ENCODE measurements around the gene MAPK8IP1. TPM values are rescaled to one million over a fixed set of nuclear protein-coding genes. Genes with fewer than 3 reads are reported as not detected.
"Not testable (repeated sequence)": the region's sequence is repeated elsewhere in the genome, so short reads cannot be mapped to it uniquely, and the experiment has no call there.

MAPK8IP1 gene
- total and polyA plus RNA-seq, 4 donors = 0.78 to 2.7 (median 1.4) TPM

DNA sequence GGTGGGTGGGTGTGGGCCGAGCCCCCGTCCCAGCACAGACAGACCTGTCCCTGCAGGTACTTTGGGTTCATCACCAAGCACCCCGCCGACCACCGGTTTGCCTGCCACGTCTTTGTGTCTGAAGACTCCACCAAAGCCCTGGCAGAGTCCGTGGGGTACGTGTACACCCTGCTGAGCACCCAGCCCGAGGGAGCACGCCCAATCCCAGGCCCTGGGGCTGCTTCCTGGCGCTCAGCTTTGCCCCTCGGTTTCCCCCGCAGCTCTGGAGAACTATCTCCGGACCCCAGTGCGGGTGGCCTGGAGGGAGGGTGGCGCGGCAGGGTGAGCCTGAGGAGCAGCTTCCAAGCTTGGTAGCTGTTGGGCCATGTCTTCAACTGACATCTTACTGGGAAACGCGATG, 19.6 kb downstream of the MAPK8IP1 start:
- no peak for DNase-seq (ENCODE audit: low spot score)
- H3K9me3 ChIP-seq (ENCODE audit: control insufficient read depth in 4 of 4, low read length in 3 of 4) = no peaks in the 10 kb centered on the region
- no peak overlapping the region for H3K9ac ChIP-seq (ENCODE audit: low read depth in 1 of 2, low read length in 2 of 2)
- H3K4me1 ChIP-seq (ENCODE audit: control insufficient read depth in 4 of 4, insufficient read depth in 4 of 4, low read length in 3 of 4) = peaks cover 2 to 8% (median 7%) of the 10 kb centered on the region in 4 donors
- H3K27ac ChIP-seq (ENCODE audit: low read depth in 1 of 2, low read length in 2 of 2) = no peak overlapping the region
- no peaks in the 10 kb centered on the region for H3K27me3 ChIP-seq (ENCODE audit: control insufficient read depth in 4 of 4, insufficient read depth in 4 of 4, low read length in 3 of 4)
- peaks cover under 1 to 8% (median 5%) of the 10 kb centered on the region in 4 donors for H3K36me3 ChIP-seq (ENCODE audit: control insufficient read depth in 4 of 4, insufficient read depth in 3 of 4, low read depth in 1 of 4, low read length in 3 of 4)
- TF ChIP-seq, protein P1, sequence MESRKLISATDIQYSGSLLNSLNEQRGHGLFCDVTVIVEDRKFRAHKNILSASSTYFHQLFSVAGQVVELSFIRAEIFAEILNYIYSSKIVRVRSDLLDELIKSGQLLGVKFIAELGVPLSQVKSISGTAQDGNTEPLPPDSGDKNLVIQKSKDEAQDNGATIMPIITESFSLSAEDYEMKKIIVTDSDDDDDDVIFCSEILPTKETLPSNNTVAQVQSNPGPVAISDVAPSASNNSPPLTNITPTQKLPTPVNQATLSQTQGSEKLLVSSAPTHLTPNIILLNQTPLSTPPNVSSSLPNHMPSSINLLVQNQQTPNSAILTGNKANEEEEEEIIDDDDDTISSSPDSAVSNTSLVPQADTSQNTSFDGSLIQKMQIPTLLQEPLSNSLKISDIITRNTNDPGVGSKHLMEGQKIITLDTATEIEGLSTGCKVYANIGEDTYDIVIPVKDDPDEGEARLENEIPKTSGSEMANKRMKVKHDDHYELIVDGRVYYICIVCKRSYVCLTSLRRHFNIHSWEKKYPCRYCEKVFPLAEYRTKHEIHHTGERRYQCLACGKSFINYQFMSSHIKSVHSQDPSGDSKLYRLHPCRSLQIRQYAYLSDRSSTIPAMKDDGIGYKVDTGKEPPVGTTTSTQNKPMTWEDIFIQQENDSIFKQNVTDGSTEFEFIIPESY (IDR thresholded peaks at IDR 0.05) = no peak
- TF ChIP-seq YY1 (IDR thresholded peaks at IDR 0.05) (no peak), HNF4G (IDR thresholded peaks at IDR 0.05) (no peak), RXRA (IDR thresholded peaks at IDR 0.05) (no peak), FOXA1 (IDR thresholded peaks at IDR 0.05) (no peak), EGR1 (IDR thresholded peaks at IDR 0.05; ENCODE audit: low read depth in 2 of 2) (no peak), SP1 (IDR thresholded peaks at IDR 0.05) (no peak)
- TF ChIP-seq, protein P2, sequence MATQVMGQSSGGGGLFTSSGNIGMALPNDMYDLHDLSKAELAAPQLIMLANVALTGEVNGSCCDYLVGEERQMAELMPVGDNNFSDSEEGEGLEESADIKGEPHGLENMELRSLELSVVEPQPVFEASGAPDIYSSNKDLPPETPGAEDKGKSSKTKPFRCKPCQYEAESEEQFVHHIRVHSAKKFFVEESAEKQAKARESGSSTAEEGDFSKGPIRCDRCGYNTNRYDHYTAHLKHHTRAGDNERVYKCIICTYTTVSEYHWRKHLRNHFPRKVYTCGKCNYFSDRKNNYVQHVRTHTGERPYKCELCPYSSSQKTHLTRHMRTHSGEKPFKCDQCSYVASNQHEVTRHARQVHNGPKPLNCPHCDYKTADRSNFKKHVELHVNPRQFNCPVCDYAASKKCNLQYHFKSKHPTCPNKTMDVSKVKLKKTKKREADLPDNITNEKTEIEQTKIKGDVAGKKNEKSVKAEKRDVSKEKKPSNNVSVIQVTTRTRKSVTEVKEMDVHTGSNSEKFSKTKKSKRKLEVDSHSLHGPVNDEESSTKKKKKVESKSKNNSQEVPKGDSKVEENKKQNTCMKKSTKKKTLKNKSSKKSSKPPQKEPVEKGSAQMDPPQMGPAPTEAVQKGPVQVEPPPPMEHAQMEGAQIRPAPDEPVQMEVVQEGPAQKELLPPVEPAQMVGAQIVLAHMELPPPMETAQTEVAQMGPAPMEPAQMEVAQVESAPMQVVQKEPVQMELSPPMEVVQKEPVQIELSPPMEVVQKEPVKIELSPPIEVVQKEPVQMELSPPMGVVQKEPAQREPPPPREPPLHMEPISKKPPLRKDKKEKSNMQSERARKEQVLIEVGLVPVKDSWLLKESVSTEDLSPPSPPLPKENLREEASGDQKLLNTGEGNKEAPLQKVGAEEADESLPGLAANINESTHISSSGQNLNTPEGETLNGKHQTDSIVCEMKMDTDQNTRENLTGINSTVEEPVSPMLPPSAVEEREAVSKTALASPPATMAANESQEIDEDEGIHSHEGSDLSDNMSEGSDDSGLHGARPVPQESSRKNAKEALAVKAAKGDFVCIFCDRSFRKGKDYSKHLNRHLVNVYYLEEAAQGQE (IDR thresholded peaks at IDR 0.05) = no peak
- TF ChIP-seq, protein P3, sequence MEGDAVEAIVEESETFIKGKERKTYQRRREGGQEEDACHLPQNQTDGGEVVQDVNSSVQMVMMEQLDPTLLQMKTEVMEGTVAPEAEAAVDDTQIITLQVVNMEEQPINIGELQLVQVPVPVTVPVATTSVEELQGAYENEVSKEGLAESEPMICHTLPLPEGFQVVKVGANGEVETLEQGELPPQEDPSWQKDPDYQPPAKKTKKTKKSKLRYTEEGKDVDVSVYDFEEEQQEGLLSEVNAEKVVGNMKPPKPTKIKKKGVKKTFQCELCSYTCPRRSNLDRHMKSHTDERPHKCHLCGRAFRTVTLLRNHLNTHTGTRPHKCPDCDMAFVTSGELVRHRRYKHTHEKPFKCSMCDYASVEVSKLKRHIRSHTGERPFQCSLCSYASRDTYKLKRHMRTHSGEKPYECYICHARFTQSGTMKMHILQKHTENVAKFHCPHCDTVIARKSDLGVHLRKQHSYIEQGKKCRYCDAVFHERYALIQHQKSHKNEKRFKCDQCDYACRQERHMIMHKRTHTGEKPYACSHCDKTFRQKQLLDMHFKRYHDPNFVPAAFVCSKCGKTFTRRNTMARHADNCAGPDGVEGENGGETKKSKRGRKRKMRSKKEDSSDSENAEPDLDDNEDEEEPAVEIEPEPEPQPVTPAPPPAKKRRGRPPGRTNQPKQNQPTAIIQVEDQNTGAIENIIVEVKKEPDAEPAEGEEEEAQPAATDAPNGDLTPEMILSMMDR (IDR thresholded peaks at IDR 0.05; ENCODE audit: low read depth, low read length, missing input control) = no peak
- 96% methylated on average over 19 of the region's 19 CpGs for WGBS
- no peak overlapping the region for H3K4me3 ChIP-seq (ENCODE audit: low read depth in 1 of 3, low read length in 3 of 3)

DNA sequence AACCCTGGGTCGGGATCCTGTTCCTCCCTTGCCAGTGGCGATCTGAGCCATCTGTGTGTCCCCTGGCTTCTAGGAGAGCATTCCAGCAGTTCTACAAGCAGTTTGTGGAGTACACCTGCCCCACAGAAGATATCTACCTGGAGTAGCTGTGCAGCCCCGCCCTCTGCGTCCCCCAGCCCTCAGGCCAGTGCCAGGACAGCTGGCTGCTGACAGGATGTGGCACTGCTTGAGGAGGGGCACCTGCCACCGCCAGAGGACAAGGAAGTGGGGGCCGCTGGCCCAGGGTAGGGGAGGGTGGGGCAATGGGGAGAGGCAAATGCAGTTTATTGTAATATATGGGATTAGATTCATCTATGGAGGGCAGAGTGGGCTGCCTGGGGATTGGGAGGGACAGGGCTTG, 20.1 kb downstream of the MAPK8IP1 start:
- WGBS = 81% methylated on average over 6 of the region's 6 CpGs
- H3K4me1 ChIP-seq (ENCODE audit: control insufficient read depth in 4 of 4, insufficient read depth in 4 of 4, low read length in 3 of 4); H3K4me3 ChIP-seq (ENCODE audit: low read depth in 1 of 3, low read length in 3 of 3); H3K9ac ChIP-seq (ENCODE audit: low read depth in 1 of 2, low read length in 2 of 2); H3K27ac ChIP-seq (ENCODE audit: low read depth in 1 of 2, low read length in 2 of 2); H3K9me3 ChIP-seq (ENCODE audit: control insufficient read depth in 4 of 4, low read length in 3 of 4); H3K27me3 ChIP-seq (ENCODE audit: control insufficient read depth in 4 of 4, insufficient read depth in 4 of 4, low read length in 3 of 4); DNase-seq (ENCODE audit: low spot score): not testable (repeated sequence)
- H3K36me3 ChIP-seq (ENCODE audit: control insufficient read depth in 4 of 4, insufficient read depth in 3 of 4, low read depth in 1 of 4, low read length in 3 of 4) = peaks cover 6 to 11% (median 7%) of the 10 kb centered on the region in 4 donors

DNA sequence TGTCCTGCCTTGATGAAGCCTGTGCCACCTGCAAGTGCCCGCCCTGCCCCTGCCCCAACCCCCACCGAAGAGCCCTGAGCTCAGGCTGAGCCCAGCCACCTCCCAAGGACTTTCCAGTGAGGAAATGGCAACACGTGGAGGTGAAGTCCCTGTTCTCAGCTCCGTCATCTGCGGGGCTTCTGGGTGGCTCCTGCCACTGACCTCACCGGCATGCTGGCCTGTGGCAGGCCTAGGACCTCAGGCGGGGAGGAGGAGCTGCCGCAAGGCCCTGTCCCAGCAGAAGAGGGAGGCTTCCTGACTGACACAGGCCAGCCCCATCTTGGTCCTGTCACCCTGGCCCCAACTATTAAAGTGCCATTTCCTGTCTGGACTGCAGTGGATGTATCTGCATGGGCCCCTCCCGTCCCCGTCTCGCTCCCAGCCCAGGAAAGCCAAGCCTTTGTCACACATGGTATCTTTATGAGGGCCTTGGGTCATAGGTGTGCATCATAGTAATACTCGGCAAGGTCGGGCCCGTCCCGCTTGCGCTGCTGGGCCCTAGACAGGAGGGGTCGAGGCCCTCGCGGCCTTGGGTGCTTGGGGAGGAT, 20.7 kb downstream of the MAPK8IP1 start:
- no peak for DNase-seq (ENCODE audit: low spot score)
- TF ChIP-seq RXRA (IDR thresholded peaks at IDR 0.05) (no peak), EGR1 (IDR thresholded peaks at IDR 0.05; ENCODE audit: low read depth in 2 of 2) (no peak), SP1 (IDR thresholded peaks at IDR 0.05) (no peak)
- TF ChIP-seq, protein P3 (IDR thresholded peaks at IDR 0.05; ENCODE audit: low read depth, low read length, missing input control) = no peak
- Histone ChIP-seq H3K36me3 (ENCODE audit: control insufficient read depth in 4 of 4, insufficient read depth in 3 of 4, low read depth in 1 of 4, low read length in 3 of 4) (peaks cover 6 to 17% (median 11%) of the 10 kb centered on the region in 4 donors), H3K9me3 (ENCODE audit: control insufficient read depth in 4 of 4, low read length in 3 of 4) (no peaks in the 10 kb centered on the region), H3K27ac (ENCODE audit: low read depth in 1 of 2, low read length in 2 of 2) (no peak overlapping the region), H3K9ac (ENCODE audit: low read depth in 1 of 2, low read length in 2 of 2) (no peak overlapping the region), H3K4me3 (ENCODE audit: low read depth in 1 of 3, low read length in 3 of 3) (no peak overlapping the region), H3K4me1 (ENCODE audit: control insufficient read depth in 4 of 4, insufficient read depth in 4 of 4, low read length in 3 of 4) (no peaks in the 10 kb centered on the region), H3K27me3 (ENCODE audit: control insufficient read depth in 4 of 4, insufficient read depth in 4 of 4, low read length in 3 of 4) (no peaks in the 10 kb centered on the region)
- 71% methylated on average over 19 of the region's 19 CpGs for whole genome bisulfite sequencing
